Activated CD4-positive, alpha-beta memory T cell treated with anti-CD3 and anti-CD28 coated beads for 36 hours (primary cell): ENCODE data around the gene GHR. TPM values are rescaled to one million over a fixed set of nuclear protein-coding genes. Genes with fewer than 3 reads are reported as not detected.
"Not testable (repeated sequence)": the region's sequence is repeated elsewhere in the genome, so short reads cannot be mapped to it uniquely, and the experiment has no call there.

Experiments
- CTCF ChIA-PET: fragments of 350-600 bp; sonication (Branson Sonifier 250); formaldehyde crosslinking; loops from one replicate; lab custom pipeline; 2021; ENCODE audit warnings: antibody characterized with exemption, inconsistent platforms; lab: Charles Lee
- POLR2A ChIA-PET: fragments of 350-600 bp; sonication (Branson Sonifier 250); formaldehyde crosslinking; loops from one replicate; lab custom pipeline; 2021; ENCODE audit warnings: antibody characterized with exemption; lab: Charles Lee
- DNase-seq: peaks from one replicate; pipeline ENCODE4 v3.0.0-alpha.2; 2020
- H3K27ac Mint-ChIP-seq: one replicate; pipeline ENCODE4 v1.8.0; 2021; ENCODE audit warnings: mixed read lengths
- H3K27me3 Mint-ChIP-seq: one replicate; pipeline ENCODE4 v1.8.0; 2021; ENCODE audit warnings: mixed read lengths
- H3K36me3 Mint-ChIP-seq: one replicate; pipeline ENCODE4 v1.8.0; 2021; ENCODE audit warnings: mixed read lengths
- H3K4me1 Mint-ChIP-seq: one replicate; pipeline ENCODE4 v1.8.0; 2021; ENCODE audit warnings: low read depth, mixed read lengths
- H3K4me3 Mint-ChIP-seq: one replicate; pipeline ENCODE4 v1.8.0; 2021; ENCODE audit warnings: mild to moderate bottlenecking, mixed read lengths
- H3K9me3 Mint-ChIP-seq: one replicate; pipeline ENCODE4 v1.8.0; 2021; ENCODE audit warnings: mixed read lengths
- intact Hi-C: fragments of 100-400 bp; cut with micrococcal nuclease; formaldehyde crosslinking; loops from one replicate; pipeline ENCODE4 v1.15.1; 2023
- total RNA-seq, 2 experiments: library from RNA; stranded (reverse); gene quantifications; one replicate each; pipeline ENCODE4 v1.2.3, GENCODE V29; 2021

GHR gene
- total RNA-seq, 2 experiments from 2014 or later: not detected

DNA sequence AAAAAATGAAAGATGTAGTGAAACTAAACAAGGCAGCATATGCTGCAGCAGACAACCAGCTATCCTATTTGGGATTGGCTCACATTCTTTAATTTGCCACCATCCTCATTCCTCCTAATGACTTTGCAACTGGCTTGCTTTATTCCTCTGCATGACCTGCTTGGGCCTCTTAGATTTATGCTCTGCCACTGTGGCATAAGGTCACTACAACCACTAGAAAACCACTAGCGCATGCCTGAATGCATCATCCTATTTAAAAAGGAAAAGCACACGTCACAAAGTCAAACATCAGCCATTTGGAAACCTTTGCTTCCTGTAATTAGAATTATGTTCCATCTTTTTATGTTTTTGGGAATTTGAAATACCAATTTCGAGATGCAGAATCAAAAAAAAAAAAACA lies 292.5 kb downstream of the GHR start:
- CTCF ChIA-PET: no interaction called here
- DNase-seq: no peak
- no peak overlapping the region for H3K4me3 Mint-ChIP-seq
- peaks cover 5% of the 10 kb centered on the region for H3K27me3 Mint-ChIP-seq
- no peak overlapping the region for H3K27ac Mint-ChIP-seq
- H3K36me3 Mint-ChIP-seq: no peaks in the 10 kb centered on the region
- intact Hi-C loops: no loop called here
- POLR2A ChIA-PET: no interaction called here
- peaks cover 18% of the 10 kb centered on the region for H3K4me1 Mint-ChIP-seq
- no peaks in the 10 kb centered on the region for H3K9me3 Mint-ChIP-seq

DNA sequence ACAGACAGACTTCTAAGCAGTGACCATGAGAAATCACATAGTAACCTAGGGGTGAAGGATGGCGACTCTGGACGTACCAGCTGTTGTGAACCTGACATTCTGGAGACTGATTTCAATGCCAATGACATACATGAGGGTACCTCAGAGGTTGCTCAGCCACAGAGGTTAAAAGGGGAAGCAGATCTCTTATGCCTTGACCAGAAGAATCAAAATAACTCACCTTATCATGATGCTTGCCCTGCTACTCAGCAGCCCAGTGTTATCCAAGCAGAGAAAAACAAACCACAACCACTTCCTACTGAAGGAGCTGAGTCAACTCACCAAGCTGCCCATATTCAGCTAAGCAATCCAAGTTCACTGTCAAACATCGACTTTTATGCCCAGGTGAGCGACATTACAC lies 295.4 kb downstream of the GHR start:
- H3K4me3 Mint-ChIP-seq: no peak overlapping the region
- ChIA-PET POLR2A (no interaction called here), CTCF (no interaction called here)
- DNase-seq: peak; percentile 40
- H3K27ac Mint-ChIP-seq: no peak overlapping the region
- intact Hi-C loops: loop anchor here (2.0 kb wide), 1 partner anchor 38 kb away; the partner anchor contains the start of gene CCDC152
- H3K9me3 Mint-ChIP-seq: no peaks in the 10 kb centered on the region
- peaks cover 19% of the 10 kb centered on the region for H3K4me1 Mint-ChIP-seq
- no peaks in the 10 kb centered on the region for H3K36me3 Mint-ChIP-seq
- peaks cover 3% of the 10 kb centered on the region for H3K27me3 Mint-ChIP-seq

DNA sequence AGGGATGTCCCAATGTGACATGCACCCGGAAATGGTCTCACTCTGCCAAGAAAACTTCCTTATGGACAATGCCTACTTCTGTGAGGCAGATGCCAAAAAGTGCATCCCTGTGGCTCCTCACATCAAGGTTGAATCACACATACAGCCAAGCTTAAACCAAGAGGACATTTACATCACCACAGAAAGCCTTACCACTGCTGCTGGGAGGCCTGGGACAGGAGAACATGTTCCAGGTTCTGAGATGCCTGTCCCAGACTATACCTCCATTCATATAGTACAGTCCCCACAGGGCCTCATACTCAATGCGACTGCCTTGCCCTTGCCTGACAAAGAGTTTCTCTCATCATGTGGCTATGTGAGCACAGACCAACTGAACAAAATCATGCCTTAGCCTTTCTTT lies 295.8 kb downstream of the GHR start:
- peaks cover 3% of the 10 kb centered on the region for H3K27me3 Mint-ChIP-seq
- no peaks in the 10 kb centered on the region for H3K9me3 Mint-ChIP-seq
- H3K4me3 Mint-ChIP-seq: no peak overlapping the region
- intact Hi-C loops: loop anchor here (2.0 kb wide), 1 partner anchor 38 kb away; the partner anchor contains the start of gene CCDC152
- ChIA-PET CTCF (no interaction called here), POLR2A (no interaction called here)
- no peak overlapping the region for H3K27ac Mint-ChIP-seq
- no peaks in the 10 kb centered on the region for H3K36me3 Mint-ChIP-seq
- peak; percentile 12 for DNase-seq
- H3K4me1 Mint-ChIP-seq: peaks cover 19% of the 10 kb centered on the region

DNA sequence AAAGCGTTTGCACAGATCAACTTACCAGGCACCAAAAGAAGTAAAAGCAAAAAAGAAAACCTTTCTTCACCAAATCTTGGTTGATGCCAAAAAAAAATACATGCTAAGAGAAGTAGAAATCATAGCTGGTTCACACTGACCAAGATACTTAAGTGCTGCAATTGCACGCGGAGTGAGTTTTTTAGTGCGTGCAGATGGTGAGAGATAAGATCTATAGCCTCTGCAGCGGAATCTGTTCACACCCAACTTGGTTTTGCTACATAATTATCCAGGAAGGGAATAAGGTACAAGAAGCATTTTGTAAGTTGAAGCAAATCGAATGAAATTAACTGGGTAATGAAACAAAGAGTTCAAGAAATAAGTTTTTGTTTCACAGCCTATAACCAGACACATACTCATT lies 297.0 kb downstream of the GHR start:
- Mint-ChIP-seq H3K36me3 (no peaks in the 10 kb centered on the region), H3K27ac (no peak overlapping the region), H3K27me3 (peaks cover 3% of the 10 kb centered on the region), H3K4me3 (no peak overlapping the region), H3K4me1 (peaks cover 19% of the 10 kb centered on the region), H3K9me3 (no peaks in the 10 kb centered on the region)
- CTCF ChIA-PET: no interaction called here
- intact Hi-C loops: no loop called here
- DNase-seq: no peak
- POLR2A ChIA-PET: no interaction called here

DNA sequence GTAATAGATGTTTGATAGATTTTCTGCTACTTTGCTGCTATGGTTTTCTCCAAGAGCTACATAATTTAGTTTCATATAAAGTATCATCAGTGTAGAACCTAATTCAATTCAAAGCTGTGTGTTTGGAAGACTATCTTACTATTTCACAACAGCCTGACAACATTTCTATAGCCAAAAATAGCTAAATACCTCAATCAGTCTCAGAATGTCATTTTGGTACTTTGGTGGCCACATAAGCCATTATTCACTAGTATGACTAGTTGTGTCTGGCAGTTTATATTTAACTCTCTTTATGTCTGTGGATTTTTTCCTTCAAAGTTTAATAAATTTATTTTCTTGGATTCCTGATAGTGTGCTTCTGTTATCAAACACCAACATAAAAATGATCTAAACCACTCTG lies 298.2 kb downstream of the GHR start:
- peaks cover 6% of the 10 kb centered on the region for H3K27me3 Mint-ChIP-seq
- H3K4me1 Mint-ChIP-seq: peaks cover 19% of the 10 kb centered on the region
- intact Hi-C loops: no loop called here
- H3K36me3 Mint-ChIP-seq: no peaks in the 10 kb centered on the region
- no peak for DNase-seq
- no peak overlapping the region for H3K27ac Mint-ChIP-seq
- ChIA-PET CTCF (interaction anchor here (1.5 kb wide), 1 partner anchor 168 kb away, joined by 4 read pairs; no protein-coding TSS in a partner anchor), POLR2A (no interaction called here)
- no peaks in the 10 kb centered on the region for H3K9me3 Mint-ChIP-seq
- no peak overlapping the region for H3K4me3 Mint-ChIP-seq

DNA sequence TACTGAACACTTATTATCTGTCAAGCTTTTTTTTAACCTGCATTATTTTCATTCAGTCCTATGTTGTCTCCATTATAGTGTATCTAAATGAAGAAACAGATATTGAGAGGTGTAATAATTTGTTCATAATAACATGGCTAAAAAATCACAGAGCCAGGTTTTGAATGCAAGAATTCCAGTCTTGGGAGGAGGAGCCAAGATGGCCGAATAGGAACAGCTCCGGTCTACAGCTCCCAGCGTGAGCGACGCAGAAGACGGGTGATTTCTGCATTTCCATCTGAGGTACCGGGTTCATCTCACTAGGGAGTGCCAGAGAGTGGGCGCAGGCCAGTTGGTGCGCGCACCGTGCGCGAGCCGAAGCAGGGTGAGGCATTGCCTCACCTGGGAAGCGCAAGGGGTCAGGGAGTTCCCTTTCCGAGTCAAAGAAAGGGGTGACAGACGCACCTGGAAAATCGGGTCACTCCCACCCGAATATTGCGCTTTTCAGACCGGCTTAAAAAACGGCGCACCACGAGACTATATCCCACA lies 311.4 kb downstream of the GHR start:
- H3K4me3 Mint-ChIP-seq, H3K9me3 Mint-ChIP-seq, H3K27ac Mint-ChIP-seq, POLR2A ChIA-PET, CTCF ChIA-PET, intact Hi-C loops, H3K27me3 Mint-ChIP-seq, H3K4me1 Mint-ChIP-seq, DNase-seq, H3K36me3 Mint-ChIP-seq: not testable (repeated sequence)

DNA sequence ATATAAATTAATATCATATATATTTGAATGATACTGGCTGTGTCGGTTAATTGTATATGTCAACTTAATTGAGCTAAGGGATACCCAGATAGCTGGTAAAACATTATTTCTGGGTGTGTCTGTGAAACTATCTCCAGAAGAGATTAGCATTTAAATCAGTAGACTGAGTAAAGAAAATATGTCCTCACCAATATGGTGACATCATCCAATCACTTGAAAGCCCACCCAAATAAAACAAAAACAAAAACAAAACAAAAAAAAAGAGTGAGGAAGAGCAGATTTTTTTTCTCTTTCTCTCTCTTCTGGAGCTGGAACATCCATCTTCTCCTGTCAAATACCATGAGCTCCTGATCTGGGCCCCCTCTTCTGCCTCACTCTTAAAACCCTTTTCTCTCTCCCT lies 317.7 kb downstream of the GHR start:
- no peak overlapping the region for H3K4me3 Mint-ChIP-seq
- no peaks in the 10 kb centered on the region for H3K36me3 Mint-ChIP-seq
- ChIA-PET CTCF (interaction anchor here (0.6 to 2.2 kb wide), 2 partner anchors 27 to 65 kb away, joined by 4 to 5 read pairs; no protein-coding TSS in a partner anchor), POLR2A (no interaction called here)
- no peak overlapping the region for H3K27ac Mint-ChIP-seq
- intact Hi-C loops: no loop called here
- no peak for DNase-seq
- peaks cover 4% of the 10 kb centered on the region for H3K9me3 Mint-ChIP-seq
- no peaks in the 10 kb centered on the region for H3K4me1 Mint-ChIP-seq
- H3K27me3 Mint-ChIP-seq: no peaks in the 10 kb centered on the region

DNA sequence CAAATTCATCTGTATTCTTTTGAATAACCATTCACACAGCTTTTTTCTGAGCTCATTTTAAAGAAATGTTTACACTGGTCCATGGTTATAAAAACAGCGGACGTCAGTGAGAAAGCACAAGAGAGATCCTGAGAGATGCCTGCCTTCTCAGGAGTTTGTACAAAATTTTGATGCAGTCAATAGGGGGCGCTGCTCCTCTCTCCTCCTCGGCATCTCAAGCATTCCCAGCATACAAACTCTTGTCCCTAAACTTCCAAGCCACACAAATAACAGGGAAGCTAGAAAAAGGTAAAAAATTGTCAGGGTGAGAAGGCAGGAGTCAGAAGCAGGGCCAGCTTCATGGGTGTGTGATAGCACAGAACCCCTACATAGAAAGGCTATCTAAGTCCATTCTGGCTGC lies 322.2 kb downstream of the GHR start:
- intact Hi-C loops: no loop called here
- ChIA-PET POLR2A (no interaction called here), CTCF (interaction anchor here (0.7 to 1.5 kb wide), 4 partner anchors 17 to 163 kb away, joined by 3 to 5 read pairs (median 4); no protein-coding TSS in a partner anchor)
- Mint-ChIP-seq H3K4me1 (peaks cover 7% of the 10 kb centered on the region), H3K27ac (no peak overlapping the region), H3K27me3 (no peaks in the 10 kb centered on the region), H3K9me3 (peaks cover 4% of the 10 kb centered on the region), H3K36me3 (no peaks in the 10 kb centered on the region), H3K4me3 (no peak overlapping the region)
- peak; percentile 16 for DNase-seq

DNA sequence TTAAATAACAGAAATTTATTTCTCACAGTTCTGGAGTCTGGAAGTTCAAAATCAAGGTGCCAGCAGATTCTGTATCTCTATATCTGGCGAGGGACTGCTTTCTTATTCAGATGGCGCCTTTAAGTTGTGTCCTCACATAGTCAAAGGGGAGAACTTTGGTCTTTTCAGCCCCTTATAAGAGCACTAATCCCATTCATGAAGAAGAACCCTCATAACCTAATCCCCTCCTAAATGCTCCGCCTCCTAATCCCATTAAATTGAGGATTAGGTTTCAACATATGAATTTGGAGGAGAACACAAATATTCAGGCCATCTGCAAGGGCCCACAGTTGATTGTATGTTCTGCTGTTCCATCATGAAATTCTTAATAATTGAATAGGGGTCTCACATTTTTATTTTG lies 322.6 kb downstream of the GHR start:
- no peak overlapping the region for H3K4me3 Mint-ChIP-seq
- H3K27ac Mint-ChIP-seq: no peak overlapping the region
- no peak for DNase-seq
- ChIA-PET CTCF (interaction anchor here (1.3 to 1.5 kb wide), 2 partner anchors 21 to 24 kb away, joined by 4 to 5 read pairs; no protein-coding TSS in a partner anchor), POLR2A (no interaction called here)
- intact Hi-C loops: no loop called here
- H3K4me1 Mint-ChIP-seq: peaks cover 7% of the 10 kb centered on the region
- no peaks in the 10 kb centered on the region for H3K27me3 Mint-ChIP-seq
- H3K36me3 Mint-ChIP-seq: no peaks in the 10 kb centered on the region
- H3K9me3 Mint-ChIP-seq: peaks cover 4% of the 10 kb centered on the region

DNA sequence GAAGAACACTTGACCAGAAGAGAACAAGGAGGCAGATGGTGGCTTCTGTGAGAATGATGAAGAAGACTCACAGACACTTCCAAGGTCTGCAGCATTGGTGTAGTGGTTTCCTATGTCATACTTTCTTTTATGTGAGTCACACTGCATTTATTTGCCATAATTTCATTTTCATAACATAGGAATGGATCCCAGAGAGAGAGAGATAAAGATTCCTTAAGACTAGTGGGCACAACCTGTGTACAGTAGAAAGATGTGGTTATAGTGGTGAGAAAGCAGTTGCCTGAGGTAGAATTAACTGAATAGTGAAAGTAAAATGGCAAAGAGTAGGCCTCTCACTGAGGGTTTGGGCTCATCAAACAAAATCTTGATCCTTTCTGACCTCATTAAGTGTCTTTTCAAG lies 325.8 kb downstream of the GHR start:
- intact Hi-C loops: no loop called here
- Mint-ChIP-seq H3K27ac (no peak overlapping the region), H3K9me3 (no peaks in the 10 kb centered on the region), H3K4me1 (peaks cover 7% of the 10 kb centered on the region), H3K36me3 (no peaks in the 10 kb centered on the region), H3K27me3 (no peaks in the 10 kb centered on the region), H3K4me3 (no peak overlapping the region)
- ChIA-PET CTCF (no interaction called here), POLR2A (no interaction called here)
- no peak for DNase-seq

DNA sequence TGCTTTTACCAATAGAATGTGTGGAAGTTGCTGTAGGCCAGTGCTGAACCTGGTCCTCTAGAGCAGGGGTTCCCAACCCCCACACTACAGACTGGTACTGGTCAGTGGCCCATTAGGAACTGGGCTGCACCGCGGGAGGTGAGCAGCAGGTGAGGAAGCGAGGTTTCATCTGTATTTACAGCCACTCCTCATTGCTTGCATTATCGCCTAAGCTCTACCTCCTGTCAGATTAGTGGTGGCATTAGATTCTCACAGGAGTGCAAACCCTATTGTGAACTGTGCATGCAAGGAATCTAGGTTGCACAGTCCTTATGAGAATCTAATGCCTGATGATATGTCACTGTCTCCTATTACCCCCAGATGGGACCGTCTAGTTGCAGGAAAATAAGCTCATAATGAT lies 327.3 kb downstream of the GHR start:
- ChIA-PET POLR2A (no interaction called here), CTCF (interaction anchor here (0.8 to 1.9 kb wide), 2 partner anchors 16 to 17 kb away, joined by 3 to 6 read pairs; no protein-coding TSS in a partner anchor)
- peaks cover 7% of the 10 kb centered on the region for H3K4me1 Mint-ChIP-seq
- H3K4me3 Mint-ChIP-seq: no peak overlapping the region
- intact Hi-C loops: loop anchor here (10.0 kb wide), 1 partner anchor 314 kb away; no protein-coding TSS in a partner anchor
- no peaks in the 10 kb centered on the region for H3K27me3 Mint-ChIP-seq
- no peaks in the 10 kb centered on the region for H3K36me3 Mint-ChIP-seq
- no peak for DNase-seq
- H3K9me3 Mint-ChIP-seq: no peaks in the 10 kb centered on the region
- H3K27ac Mint-ChIP-seq: no peak overlapping the region

DNA sequence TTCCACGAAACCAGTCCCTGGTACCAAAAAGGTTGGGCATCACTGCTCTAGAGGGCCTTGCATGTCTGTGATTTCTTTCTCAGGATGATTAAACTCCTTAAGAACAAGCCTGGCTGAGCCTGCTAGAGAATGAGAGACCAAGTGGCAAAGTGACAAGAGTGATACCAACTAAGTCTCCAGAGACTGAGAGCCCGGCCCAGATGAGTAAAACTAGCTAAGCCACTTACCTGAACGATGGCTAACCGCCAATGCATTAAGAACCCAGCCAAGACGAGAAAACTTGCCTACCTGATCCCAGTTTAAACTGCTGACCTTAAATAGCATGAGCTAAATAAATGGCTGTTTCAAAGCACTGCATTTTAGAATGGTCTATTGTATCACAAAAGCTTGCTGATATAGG lies 327.8 kb downstream of the GHR start:
- Mint-ChIP-seq H3K4me1 (peaks cover 7% of the 10 kb centered on the region), H3K27ac (no peak overlapping the region), H3K27me3 (no peaks in the 10 kb centered on the region), H3K4me3 (no peak overlapping the region), H3K9me3 (no peaks in the 10 kb centered on the region), H3K36me3 (no peaks in the 10 kb centered on the region)
- intact Hi-C loops: loop anchor here (10.0 kb wide), 1 partner anchor 314 kb away; no protein-coding TSS in a partner anchor
- ChIA-PET CTCF (interaction anchor here (0.8 to 1.9 kb wide), 3 partner anchors 15 to 168 kb away, joined by 3 to 6 read pairs (median 3); no protein-coding TSS in a partner anchor), POLR2A (no interaction called here)
- DNase-seq: no peak

DNA sequence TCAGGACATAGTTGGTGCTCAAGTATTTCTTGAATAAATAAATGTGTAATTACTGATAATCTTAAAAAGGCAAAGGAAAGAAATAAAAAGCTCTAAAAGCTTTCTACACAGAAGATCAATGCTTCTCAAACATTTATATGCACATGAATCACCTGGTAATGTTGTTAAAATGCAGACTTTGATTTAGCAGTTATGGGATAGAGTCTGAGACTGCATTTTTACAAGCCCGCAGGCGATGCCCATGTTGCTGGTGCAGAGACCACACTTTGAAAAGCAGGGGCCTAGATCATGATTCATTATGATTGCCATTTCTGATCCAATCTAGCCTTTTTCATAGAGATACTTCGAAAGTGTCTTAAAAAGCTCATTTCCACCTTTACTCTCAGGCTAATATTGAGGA lies 329.9 kb downstream of the GHR start:
- Mint-ChIP-seq H3K9me3 (no peaks in the 10 kb centered on the region), H3K36me3 (no peaks in the 10 kb centered on the region), H3K4me3 (no peak overlapping the region), H3K27ac (no peak overlapping the region), H3K4me1 (peaks cover 13% of the 10 kb centered on the region), H3K27me3 (peaks cover 3% of the 10 kb centered on the region)
- no peak for DNase-seq
- CTCF ChIA-PET: interaction anchor here (0.6 kb wide), 1 partner anchor 828 kb away, joined by 3 read pairs; no protein-coding TSS in a partner anchor
- intact Hi-C loops: loop anchor here (10.0 kb wide), 1 partner anchor 312 kb away; no protein-coding TSS in a partner anchor
- POLR2A ChIA-PET: no interaction called here
